Measurements from ENCODE around the gene WFDC5.

DNA sequence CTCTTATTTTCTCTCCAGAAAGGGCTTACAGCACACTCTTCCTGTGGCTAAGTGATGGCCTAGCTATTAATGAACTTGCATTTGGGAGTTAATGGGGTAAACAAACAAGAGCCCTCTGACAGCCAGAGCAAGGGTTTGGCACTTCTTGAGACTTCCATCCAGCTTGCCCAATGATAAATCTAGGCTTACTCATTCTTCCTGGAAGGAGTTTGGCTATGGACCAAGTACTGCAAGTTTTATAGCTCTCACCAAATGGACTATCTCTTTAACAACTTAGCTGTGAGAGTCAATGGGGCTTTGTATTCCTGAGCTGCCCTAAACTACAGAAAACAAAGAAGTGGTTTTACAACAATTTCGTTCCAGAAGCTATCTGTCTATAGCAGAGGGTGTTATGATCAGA, 43.0 kb upstream of the WFDC5 start:
- TF ChIP-seq, protein P1, sequence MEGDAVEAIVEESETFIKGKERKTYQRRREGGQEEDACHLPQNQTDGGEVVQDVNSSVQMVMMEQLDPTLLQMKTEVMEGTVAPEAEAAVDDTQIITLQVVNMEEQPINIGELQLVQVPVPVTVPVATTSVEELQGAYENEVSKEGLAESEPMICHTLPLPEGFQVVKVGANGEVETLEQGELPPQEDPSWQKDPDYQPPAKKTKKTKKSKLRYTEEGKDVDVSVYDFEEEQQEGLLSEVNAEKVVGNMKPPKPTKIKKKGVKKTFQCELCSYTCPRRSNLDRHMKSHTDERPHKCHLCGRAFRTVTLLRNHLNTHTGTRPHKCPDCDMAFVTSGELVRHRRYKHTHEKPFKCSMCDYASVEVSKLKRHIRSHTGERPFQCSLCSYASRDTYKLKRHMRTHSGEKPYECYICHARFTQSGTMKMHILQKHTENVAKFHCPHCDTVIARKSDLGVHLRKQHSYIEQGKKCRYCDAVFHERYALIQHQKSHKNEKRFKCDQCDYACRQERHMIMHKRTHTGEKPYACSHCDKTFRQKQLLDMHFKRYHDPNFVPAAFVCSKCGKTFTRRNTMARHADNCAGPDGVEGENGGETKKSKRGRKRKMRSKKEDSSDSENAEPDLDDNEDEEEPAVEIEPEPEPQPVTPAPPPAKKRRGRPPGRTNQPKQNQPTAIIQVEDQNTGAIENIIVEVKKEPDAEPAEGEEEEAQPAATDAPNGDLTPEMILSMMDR (IDR thresholded peaks at IDR 0.05): no peak
- TF ChIP-seq POLR2A (IDR thresholded peaks at IDR 0.05) (no peak), EP300 (IDR thresholded peaks at IDR 0.05) (no peak), POLR2AphosphoS5 (IDR thresholded peaks at IDR 0.05) (no peak)

Data from gastroesophageal sphincter (tissue), 3 donors.